SK-N-SH (cell line): Measurements from ENCODE around the gene ZNF317. TPM values are rescaled to one million over a fixed set of nuclear protein-coding genes. Genes with fewer than 3 reads are reported as not detected.

Source experiments
- CTCF ChIA-PET: fragments of 300-600, 350-600 bp; formaldehyde crosslinking; extraction: SDS; loops from one replicate; lab custom pipeline; 2021; lab: Yijun Ruan, JAX
- POLR2A ChIA-PET: fragments of 350-600 bp; sonication (Branson Sonifier 250); formaldehyde crosslinking; extraction: SDS; loops from one replicate; lab custom pipeline; 2020; ENCODE audit warnings: antibody characterized with exemption, inconsistent platforms; lab: Yijun Ruan, JAX
- DNase-seq: peaks from one replicate; pipeline ENCODE4 v3.0.0; 2012
- H2AFZ ChIP-seq: fragments of 200-600 bp; sonication (generic); 2 replicates; pipeline ENCODE4 v1.8.1; 2016; ENCODE audit warnings: antibody characterized with exemption, mild to moderate bottlenecking, low read depth
- H3F3A ChIP-seq: fragments of 200-600 bp; sonication (generic); replicated peaks from 2 replicates; pipeline ENCODE3; 2016; ENCODE audit warnings: antibody characterized with exemption, mild to moderate bottlenecking; ENCODE audit not compliant: insufficient read depth
- H3K27ac ChIP-seq, 2 experiments: fragments of 200-500 bp in 1 of 2; fragments of 200-600 bp in 1 of 2; sonication (Bioruptor generic) in 1 of 2; sonication (generic), shearing (Covaris generic) in 1 of 2; 2 replicates each; pipeline versions ENCODE4 v1.5.1 to v1.6.1; 2014 to 2016; ENCODE audit warnings: low read depth in 2 of 2, inconsistent platforms in 1 of 2, low read length in 1 of 2, mild to moderate bottlenecking in 1 of 2, mixed read lengths in 1 of 2
- H3K27me3 ChIP-seq: fragments of 200-600 bp; sonication (generic), shearing (Covaris generic); 2 replicates; pipeline ENCODE4 v1.6.1; 2016; ENCODE audit warnings: mixed run types; ENCODE audit not compliant: insufficient read depth
- H3K36me3 ChIP-seq, 2 experiments: fragments of 200-500 bp in 1 of 2; fragments of 200-600 bp in 1 of 2; sonication (Bioruptor generic) in 1 of 2; sonication (generic) in 1 of 2; replicated peaks in 1 of 2; 2 replicates each; pipeline versions ENCODE3 to v1.5.1; 2014 to 2016; ENCODE audit warnings: low read length in 1 of 2, mild to moderate bottlenecking in 1 of 2; ENCODE audit not compliant: insufficient read depth in 2 of 2, control insufficient read depth in 1 of 2
- H3K4me1 ChIP-seq, 2 experiments: fragments of 200-500 bp in 1 of 2; fragments of 200-600 bp in 1 of 2; sonication (Bioruptor generic) in 1 of 2; sonication (generic), shearing (Covaris generic) in 1 of 2; 2 replicates each; pipeline versions ENCODE4 v1.5.1 to v1.6.1; 2014 to 2016; ENCODE audit warnings: low read depth in 1 of 2, low read length in 1 of 2, mixed run types in 1 of 2; ENCODE audit not compliant: insufficient read depth in 2 of 2, control insufficient read depth in 1 of 2
- H3K4me2 ChIP-seq: fragments of 200-600 bp; sonication (generic), shearing (Covaris generic); 2 replicates; pipeline ENCODE4 v1.6.1; 2017; ENCODE audit warnings: mixed run types
- H3K4me3 ChIP-seq, 2 experiments: fragments of 200-500 bp in 1 of 2; fragments of 200-600 bp in 1 of 2; sonication (Bioruptor generic) in 1 of 2; sonication (generic), shearing (Covaris generic) in 1 of 2; 2 replicates each; pipeline versions ENCODE4 v1.5.1 to v1.8.1; 2014 to 2016; ENCODE audit warnings: low read depth in 2 of 2, inconsistent platforms in 1 of 2, low read length in 1 of 2, mild to moderate bottlenecking in 1 of 2, mixed read lengths in 1 of 2, moderate library complexity in 1 of 2
- H3K79me2 ChIP-seq: fragments of 200-600 bp; sonication (generic); 2 replicates; pipeline ENCODE4 v1.8.1; 2017; ENCODE audit warnings: mild to moderate bottlenecking; ENCODE audit not compliant: insufficient read depth
- H3K9ac ChIP-seq: fragments of 200-600 bp; sonication (generic); 2 replicates; pipeline ENCODE4 v1.6.1; 2017; ENCODE audit warnings: mixed run types
- H3K9me2 ChIP-seq: fragments of 200-600 bp; sonication (generic); 2 replicates; pipeline ENCODE4 v1.6.1; 2017; ENCODE audit warnings: mixed run types
- H3K9me3 ChIP-seq: fragments of 200-600 bp; sonication (generic); 2 replicates; pipeline ENCODE4 v1.6.1; 2017; ENCODE audit warnings: mixed run types, mild to moderate bottlenecking, moderate library complexity
- H4K20me1 ChIP-seq: fragments of 200-600 bp; sonication (generic); 2 replicates; pipeline ENCODE4 v1.6.1; 2017; ENCODE audit warnings: mild to moderate bottlenecking, mixed run types; ENCODE audit not compliant: insufficient read depth
- ELF1 ChIP-seq: IDR thresholded peaks from 2 replicates; pipeline ENCODE4 v1.4.0; 2012
- EP300 ChIP-seq, 2 experiments: IDR thresholded peaks; 2 replicates each; pipeline versions ENCODE4 v1.4.0 to v1.6.1; 2012; ENCODE audit warnings: borderline replicate concordance in 1 of 2, low read depth in 1 of 2, low read length in 1 of 2
- FOXJ3 ChIP-seq: sonication (generic); formaldehyde crosslinking; IDR thresholded peaks from 2 replicates; pipeline ENCODE4 v1.5.1; 2020; ENCODE audit warnings: mild to moderate bottlenecking, missing genetic modification reagents
- FOXM1 ChIP-seq: IDR thresholded peaks from 2 replicates; pipeline ENCODE4 v1.4.0; 2012; ENCODE audit warnings: low read depth, mild to moderate bottlenecking
- GABPA ChIP-seq: IDR thresholded peaks from 2 replicates; pipeline ENCODE4 v1.4.0; 2012; ENCODE audit warnings: low read depth, mild to moderate bottlenecking
- GATA2 ChIP-seq: sonication (generic); formaldehyde crosslinking; IDR thresholded peaks from 2 replicates; pipeline ENCODE4 v1.5.0; 2020; ENCODE audit warnings: mild to moderate bottlenecking, missing genetic modification reagents
- MEF2A ChIP-seq: IDR thresholded peaks from 2 replicates; pipeline ENCODE4 v1.4.0; 2012; ENCODE audit warnings: low read depth, borderline replicate concordance
- MXI1 ChIP-seq: IDR thresholded peaks from 2 replicates; pipeline ENCODE4 v1.6.1; 2012; ENCODE audit warnings: mild to moderate bottlenecking, low read depth, low read length, improper control_type of control experiment
- NFIC ChIP-seq: IDR thresholded peaks from 2 replicates; pipeline ENCODE4 v1.4.0; 2012; ENCODE audit warnings: borderline replicate concordance
- RAD21 ChIP-seq: IDR thresholded peaks from 2 replicates; pipeline ENCODE4 v1.6.1; 2012; ENCODE audit warnings: mild to moderate bottlenecking, low read length
- TAF1 ChIP-seq: IDR thresholded peaks from 2 replicates; pipeline ENCODE4 v1.6.1; 2012; ENCODE audit warnings: low read depth, mild to moderate bottlenecking, low read length, moderate library complexity, borderline replicate concordance
- TCF12 ChIP-seq: IDR thresholded peaks from 2 replicates; pipeline ENCODE4 v1.4.0; 2012
- WGBS: methylation state at CpG from one replicate; pipeline ENCODE4 v1.1.6; 2017; ENCODE audit warnings: low lambda C conversion rate; 5-methylcytosine and 5-hydroxymethylcytosine counted together
- polyA plus RNA-seq, 3 experiments: library from polyadenylated mRNA; depleted of rRNA; stranded (reverse); fragments of >200 nt; gene quantifications; 2 replicates each; pipeline ENCODE4 v1.2.3, GENCODE V29; 2012
- TF ChIP-seq, protein P1 (sequence below): IDR thresholded peaks from 2 replicates; pipeline ENCODE4 v1.4.0; 2012; ENCODE audit warnings: low read depth, borderline replicate concordance
- TF ChIP-seq, protein P2 (sequence below): fragments of 150-350 bp; IDR thresholded peaks from 2 replicates; pipeline ENCODE4 v1.6.1; 2017; ENCODE audit warnings: antibody characterized with exemption, low read length, low read depth, borderline replicate concordance
- TF ChIP-seq, protein P3 (sequence below): IDR thresholded peaks from 2 replicates; pipeline ENCODE4 v1.4.0; 2012; ENCODE audit warnings: low read depth
- TF ChIP-seq, protein P4 (sequence below): IDR thresholded peaks from 2 replicates; pipeline ENCODE4 v1.4.0; 2012; ENCODE audit warnings: low read depth, borderline replicate concordance
- TF ChIP-seq, protein P5 (sequence below): fragments of 150-350 bp; IDR thresholded peaks from 2 replicates; pipeline ENCODE4 v1.6.1; 2016; ENCODE audit warnings: mild to moderate bottlenecking, low read depth, low read length

ZNF317 gene
- polyA plus RNA-seq, 1 of the 3 experiments (the other 2 are of a cell fraction), result 16.0 TPM

DNA sequence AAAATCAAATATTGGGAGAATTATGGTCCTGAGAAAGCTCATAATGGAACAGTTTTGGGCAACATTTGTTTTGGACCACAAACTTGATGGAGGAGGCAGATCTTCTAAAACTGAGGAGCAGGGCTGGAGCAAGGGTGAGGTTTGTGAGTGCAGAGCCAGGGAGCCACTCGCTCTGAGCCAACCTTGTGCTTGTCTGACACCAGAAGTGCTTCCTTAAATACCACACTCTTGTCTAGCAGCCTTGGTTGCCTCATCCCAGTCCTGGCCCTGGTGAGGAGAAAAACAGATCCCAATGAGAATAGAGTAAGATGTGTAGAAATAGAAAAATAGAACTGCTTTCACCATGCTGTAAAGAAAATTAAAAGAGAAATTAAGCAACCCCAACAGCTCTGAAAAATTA is 6.7 kb downstream of the ZNF317 start:
- no peak overlapping the region for H3K4me3 ChIP-seq
- POLR2A ChIA-PET, result no interaction called here

More for the DNA sequence above, 6.7 kb downstream of the ZNF317 start:
- Histone ChIP-seq H3K9me2 (no peaks in the 10 kb centered on the region), H3K36me3 (peaks cover 0 to 67% of the 10 kb centered on the region in 2 experiments), H2AFZ (no peak overlapping the region), H3K4me1 (no peaks in the 10 kb centered on the region), H3F3A (peaks cover 19% of the 10 kb centered on the region), H4K20me1 (peaks cover 20% of the 10 kb centered on the region; the same call in 1 of the 2 replicates), H3K79me2 (peaks cover 100% of the 10 kb centered on the region), H3K4me2 (no peak overlapping the region), H3K27ac (no peak overlapping the region), H3K9ac (no peak overlapping the region), H3K9me3 (peaks cover 33% of the 10 kb centered on the region), H3K27me3 (no peaks in the 10 kb centered on the region)
- no peak for TF ChIP-seq TAF1
- TF ChIP-seq TCF12, result no peak
- TF ChIP-seq, protein P1, sequence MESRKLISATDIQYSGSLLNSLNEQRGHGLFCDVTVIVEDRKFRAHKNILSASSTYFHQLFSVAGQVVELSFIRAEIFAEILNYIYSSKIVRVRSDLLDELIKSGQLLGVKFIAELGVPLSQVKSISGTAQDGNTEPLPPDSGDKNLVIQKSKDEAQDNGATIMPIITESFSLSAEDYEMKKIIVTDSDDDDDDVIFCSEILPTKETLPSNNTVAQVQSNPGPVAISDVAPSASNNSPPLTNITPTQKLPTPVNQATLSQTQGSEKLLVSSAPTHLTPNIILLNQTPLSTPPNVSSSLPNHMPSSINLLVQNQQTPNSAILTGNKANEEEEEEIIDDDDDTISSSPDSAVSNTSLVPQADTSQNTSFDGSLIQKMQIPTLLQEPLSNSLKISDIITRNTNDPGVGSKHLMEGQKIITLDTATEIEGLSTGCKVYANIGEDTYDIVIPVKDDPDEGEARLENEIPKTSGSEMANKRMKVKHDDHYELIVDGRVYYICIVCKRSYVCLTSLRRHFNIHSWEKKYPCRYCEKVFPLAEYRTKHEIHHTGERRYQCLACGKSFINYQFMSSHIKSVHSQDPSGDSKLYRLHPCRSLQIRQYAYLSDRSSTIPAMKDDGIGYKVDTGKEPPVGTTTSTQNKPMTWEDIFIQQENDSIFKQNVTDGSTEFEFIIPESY, result no peak
- TF ChIP-seq MEF2A, result no peak
- no peak for TF ChIP-seq MXI1
- no peak for TF ChIP-seq ELF1
- no peak for TF ChIP-seq FOXM1
- TF ChIP-seq FOXJ3 (CRISPR knock-in tag), result no peak
- TF ChIP-seq, protein P2, sequence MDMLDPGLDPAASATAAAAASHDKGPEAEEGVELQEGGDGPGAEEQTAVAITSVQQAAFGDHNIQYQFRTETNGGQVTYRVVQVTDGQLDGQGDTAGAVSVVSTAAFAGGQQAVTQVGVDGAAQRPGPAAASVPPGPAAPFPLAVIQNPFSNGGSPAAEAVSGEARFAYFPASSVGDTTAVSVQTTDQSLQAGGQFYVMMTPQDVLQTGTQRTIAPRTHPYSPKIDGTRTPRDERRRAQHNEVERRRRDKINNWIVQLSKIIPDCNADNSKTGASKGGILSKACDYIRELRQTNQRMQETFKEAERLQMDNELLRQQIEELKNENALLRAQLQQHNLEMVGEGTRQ, result no peak
- no peak for TF ChIP-seq GABPA
- TF ChIP-seq NFIC, result no peak
- TF ChIP-seq EP300 (IDR thresholded peaks at IDR 0.05; ENCODE audit: borderline replicate concordance in 1 of 2, low read depth in 1 of 2, low read length in 1 of 2), result no peak
- TF ChIP-seq, protein P3, sequence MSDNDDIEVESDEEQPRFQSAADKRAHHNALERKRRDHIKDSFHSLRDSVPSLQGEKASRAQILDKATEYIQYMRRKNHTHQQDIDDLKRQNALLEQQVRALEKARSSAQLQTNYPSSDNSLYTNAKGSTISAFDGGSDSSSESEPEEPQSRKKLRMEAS, result no peak
- no peak for TF ChIP-seq RAD21
- no peak for TF ChIP-seq GATA2 (CRISPR knock-in tag)
- TF ChIP-seq, protein P4, sequence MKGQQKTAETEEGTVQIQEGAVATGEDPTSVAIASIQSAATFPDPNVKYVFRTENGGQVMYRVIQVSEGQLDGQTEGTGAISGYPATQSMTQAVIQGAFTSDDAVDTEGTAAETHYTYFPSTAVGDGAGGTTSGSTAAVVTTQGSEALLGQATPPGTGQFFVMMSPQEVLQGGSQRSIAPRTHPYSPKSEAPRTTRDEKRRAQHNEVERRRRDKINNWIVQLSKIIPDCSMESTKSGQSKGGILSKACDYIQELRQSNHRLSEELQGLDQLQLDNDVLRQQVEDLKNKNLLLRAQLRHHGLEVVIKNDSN, result no peak
- TF ChIP-seq, protein P5, sequence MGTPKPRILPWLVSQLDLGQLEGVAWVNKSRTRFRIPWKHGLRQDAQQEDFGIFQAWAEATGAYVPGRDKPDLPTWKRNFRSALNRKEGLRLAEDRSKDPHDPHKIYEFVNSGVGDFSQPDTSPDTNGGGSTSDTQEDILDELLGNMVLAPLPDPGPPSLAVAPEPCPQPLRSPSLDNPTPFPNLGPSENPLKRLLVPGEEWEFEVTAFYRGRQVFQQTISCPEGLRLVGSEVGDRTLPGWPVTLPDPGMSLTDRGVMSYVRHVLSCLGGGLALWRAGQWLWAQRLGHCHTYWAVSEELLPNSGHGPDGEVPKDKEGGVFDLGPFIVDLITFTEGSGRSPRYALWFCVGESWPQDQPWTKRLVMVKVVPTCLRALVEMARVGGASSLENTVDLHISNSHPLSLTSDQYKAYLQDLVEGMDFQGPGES, result no peak
- DNase-seq, result no peak
- WGBS, result no CpG with 5 or more reads among the region's 1 CpG
- CTCF ChIA-PET, result interaction anchor here (0.7 kb wide), 1 partner anchor 11 kb away, joined by 3 read pairs; no protein-coding TSS in a partner anchor
